ENCODE data around the gene LRRC43.
"Not testable (repeated sequence)": the region's sequence is repeated elsewhere in the genome, so short reads cannot be mapped to it uniquely, and the experiment has no call there.

Gene LRRC43

GRCh38 chr12:122158700-122159285 is 24.1 kb upstream of the LRRC43 start:
- no peak for DNase-seq

- DNase-seq = no peak
Observed at GRCh38 chr12:122159882-122160281, 23.0 kb upstream of the LRRC43 start.

GRCh38 chr12:122160761-122161160 is 22.2 kb upstream of the LRRC43 start:
- DNase-seq = no peak

DNA sequence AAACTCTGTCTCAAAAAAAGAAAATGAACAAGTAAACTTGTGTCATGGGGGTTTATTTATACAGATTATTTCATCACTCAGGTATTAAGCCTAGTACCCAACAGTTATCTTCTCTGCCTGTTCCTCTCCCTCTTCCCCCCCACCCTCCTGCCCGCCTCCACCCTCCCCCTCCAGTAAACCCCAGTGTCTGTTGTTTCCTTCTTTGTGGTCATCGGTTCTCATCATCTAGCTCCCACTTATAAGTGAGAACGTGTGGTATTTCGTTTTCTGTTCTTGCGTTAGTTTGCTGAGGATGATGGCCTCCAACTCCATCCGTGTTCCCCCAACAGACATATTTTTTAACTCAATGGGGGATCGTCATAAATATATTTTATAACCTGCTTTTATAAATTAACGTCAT is 21.2 kb upstream of the LRRC43 start:
- DNase-seq = no peak

DNA sequence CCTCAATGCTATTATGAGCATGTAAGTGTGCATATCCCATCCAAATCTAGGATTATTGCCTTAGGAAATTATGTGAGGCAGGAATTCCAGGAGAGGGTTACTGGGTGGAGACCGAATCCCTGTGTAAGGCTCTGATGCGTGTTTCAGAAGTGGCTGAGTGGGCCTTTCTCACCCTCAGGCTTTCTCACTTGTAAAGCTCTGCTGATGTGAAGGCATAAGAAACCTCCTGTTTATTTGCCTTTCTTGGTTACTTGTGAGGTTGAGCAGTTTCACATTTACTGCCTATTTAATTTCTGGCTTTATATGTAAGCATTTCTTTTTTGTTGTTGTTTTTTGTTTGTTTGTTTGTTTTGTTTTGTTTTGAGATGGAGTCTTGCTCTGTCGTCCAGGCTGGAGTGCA is 19.9 kb upstream of the LRRC43 start:
- DNase-seq = no peak

GRCh38 chr12:122166422-122167349 is 16.2 kb upstream of the LRRC43 start:
- DNase-seq = no peak

- DNase-seq = no peak
Observed at GRCh38 chr12:122167356-122167925, 15.5 kb upstream of the LRRC43 start.

GRCh38 chr12:122168492-122168891 is 14.4 kb upstream of the LRRC43 start:
- DNase-seq = no peak

- no peak for DNase-seq
Observed at GRCh38 chr12:122171399-122171798, 11.5 kb upstream of the LRRC43 start.

GRCh38 chr12:122172262-122172939 is 10.5 kb upstream of the LRRC43 start:
- DNase-seq = no peak

- DNase-seq = no peak
Observed at GRCh38 chr12:122174155-122174845, 8.6 kb upstream of the LRRC43 start, which contains the start of gene IL31. TSS of gene IL31 (minus strand) at chr12:122174221. CDS start at chr12:122174172, 49 bp downstream.

DNA sequence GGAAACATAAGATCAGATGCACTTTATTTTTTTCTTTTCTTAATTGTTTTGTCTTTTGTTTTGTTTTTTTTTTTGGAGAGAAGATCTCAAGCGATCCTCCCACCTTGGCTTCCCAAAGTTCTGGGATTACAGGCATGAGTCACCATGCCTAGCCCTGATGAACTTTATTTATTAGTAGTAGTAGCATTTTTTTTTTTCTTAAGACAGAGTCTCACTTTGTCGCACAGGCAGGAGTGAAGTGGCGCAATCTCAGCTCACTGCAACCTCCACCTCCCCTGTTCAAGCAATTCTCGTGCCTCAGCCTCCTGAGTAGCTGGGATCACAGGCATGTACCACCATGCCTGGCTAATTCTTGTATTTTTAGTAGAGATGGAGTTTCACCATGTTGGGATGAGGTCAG is 6.5 kb upstream of the LRRC43 start:
- DNase-seq = not testable (repeated sequence)

- no peak for DNase-seq
Observed at GRCh38 chr12:122183588-122183940, 641 bp downstream of the LRRC43 start.

GRCh38 chr12:122184517-122184916 is 1.6 kb downstream of the LRRC43 start:
- peak; percentile 77 for DNase-seq

DNA sequence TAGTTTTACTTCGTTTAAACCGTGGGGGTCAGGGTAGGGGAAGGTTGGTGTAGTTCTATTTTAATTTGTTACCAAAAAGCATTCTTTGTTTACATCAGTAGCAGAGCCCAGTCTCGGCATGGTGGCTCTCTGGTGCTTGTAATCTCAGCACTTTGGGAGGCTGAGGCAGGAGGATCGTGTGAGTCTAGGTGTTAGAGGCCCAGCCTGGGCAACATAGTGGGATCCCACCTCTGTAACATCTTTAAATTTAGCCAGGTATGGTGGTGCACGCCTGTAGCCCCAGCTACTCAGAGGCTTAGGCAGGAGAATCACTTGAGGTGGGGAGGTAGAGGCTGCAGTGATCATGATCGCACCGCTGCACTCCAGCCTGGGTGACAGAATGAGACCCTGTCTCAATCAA is 2.2 kb downstream of the LRRC43 start:
- DNase-seq = no peak

- no peak for DNase-seq
Observed at GRCh38 chr12:122185494-122186082, 2.7 kb downstream of the LRRC43 start.

DNA sequence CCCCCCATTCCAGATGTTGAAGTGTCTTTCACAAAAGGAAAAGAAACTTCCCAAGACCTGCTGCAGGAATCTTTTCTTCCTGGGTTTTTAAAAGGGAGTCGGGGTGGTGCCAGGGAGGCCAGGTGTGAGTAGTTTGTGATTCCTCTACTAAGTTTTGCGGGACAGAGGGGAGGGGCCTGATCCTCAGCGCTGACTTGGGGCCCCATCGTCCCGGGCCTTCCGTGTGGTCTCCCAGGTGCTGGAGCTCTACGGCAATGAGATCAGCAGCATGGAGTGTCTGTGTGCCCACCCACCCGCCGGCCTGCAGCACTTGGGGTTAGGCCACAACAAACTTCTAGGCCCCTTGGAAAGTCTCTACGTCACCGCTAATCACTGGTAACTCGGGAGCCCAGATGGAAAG is 4.5 kb downstream of the LRRC43 start:
- no peak for DNase-seq

GRCh38 chr12:122189626-122190475 is 6.9 kb downstream of the LRRC43 start:
- no peak for DNase-seq

DNA sequence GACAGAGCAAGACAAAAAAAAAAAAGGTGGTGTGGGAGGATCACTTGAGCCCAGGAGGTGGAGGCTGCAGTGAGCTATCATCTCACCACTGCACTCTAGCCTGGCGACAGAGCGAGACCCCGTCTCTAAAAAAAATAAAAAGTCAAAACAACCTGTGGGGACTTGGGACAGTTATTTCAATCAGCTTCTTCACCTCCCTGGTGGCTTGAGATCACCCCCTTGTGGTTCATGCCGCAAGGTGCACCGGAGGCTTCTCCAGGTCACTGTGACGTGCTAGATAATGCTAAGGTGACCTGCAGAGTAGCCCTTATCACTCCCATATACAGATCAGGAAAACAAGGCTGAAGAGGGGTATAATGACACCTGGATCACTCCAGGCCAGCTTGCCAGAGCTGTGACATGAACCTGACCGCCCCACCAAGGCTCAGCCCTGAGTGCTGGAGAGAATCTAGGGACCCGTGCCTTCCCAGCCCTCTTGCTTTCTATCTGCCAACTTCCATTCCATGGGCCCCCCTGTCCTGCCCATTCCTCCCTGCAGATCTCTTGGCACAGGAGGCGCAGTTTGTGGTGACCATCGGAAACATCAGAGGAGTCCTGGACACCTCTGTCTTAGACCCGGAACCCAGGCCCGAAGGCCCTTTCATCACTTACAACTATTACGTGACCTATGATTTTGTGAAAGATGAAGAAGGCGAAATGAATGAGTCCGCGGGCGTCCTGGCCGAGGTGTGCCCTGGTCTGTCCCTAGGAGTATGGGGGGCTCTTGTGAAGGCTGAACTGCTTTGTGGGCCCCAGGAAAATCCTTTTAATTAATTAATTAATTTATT is 8.1 kb downstream of the LRRC43 start:
- DNase-seq = peak; percentile 24

- no peak for DNase-seq
Observed at GRCh38 chr12:122192441-122192840, 9.5 kb downstream of the LRRC43 start.

GRCh38 chr12:122194804-122195203 is 11.9 kb downstream of the LRRC43 start:
- DNase-seq = no peak

Data from GDM1 (cell line).